ENCODE results near the gene CAVIN1.

GRCh38 chr17:42405076-42405475 is 18.0 kb downstream of the CAVIN1 start:
- TF ChIP-seq CTCF (IDR thresholded peaks at IDR 0.05; ENCODE audit: insufficient read depth, low read length, poor library complexity, severe bottlenecking) (no peak), EZH2phosphoT487 (conservative IDR thresholded peaks at IDR 0.05; ENCODE audit: low read length) (no peak)

All from SU-DHL-6 (cell line).